Left lung (tissue), 10 donors: Measurements from ENCODE around the gene DNAH8. TPM values are rescaled to one million over a fixed set of nuclear protein-coding genes. Genes with fewer than 3 reads are reported as not detected.

Source experiments
- ATAC-seq: fragments of 200-7000 bp; cut with Tn5 transposase; one replicate; pipeline ENCODE4 v1.9.1; 2020; ENCODE audit warnings: moderate library complexity
- DNase-seq, 4 donors: peaks; one replicate each; pipeline ENCODE4 v3.0.0-alpha.2; 2013 to 2020
- H3K27ac ChIP-seq, 2 donors: fragments of 200-600 bp; sonication (generic) in 1 of 2; one replicate each; pipeline versions ENCODE4 v1.5.0 to v1.8.0; 2020 to 2021
- H3K27me3 ChIP-seq, 2 donors: fragments of 200-600 bp; sonication (generic) in 1 of 2; one replicate each; pipeline versions ENCODE4 v1.5.0 to v1.8.0; 2020 to 2021
- H3K36me3 ChIP-seq, 2 donors: fragments of 200-600 bp; sonication (generic) in 1 of 2; one replicate each; pipeline versions ENCODE4 v1.5.0 to v1.8.0; 2020 to 2021
- H3K4me1 ChIP-seq, 2 donors: fragments of 200-600 bp; one replicate each; pipeline ENCODE4 v1.8.0; 2021
- H3K4me3 ChIP-seq, 2 donors: fragments of 200-600 bp; sonication (generic) in 1 of 2; one replicate each; pipeline versions ENCODE4 v1.5.0 to v1.8.0; 2020 to 2021; ENCODE audit warnings: mild to moderate bottlenecking in 1 of 2
- H3K9me3 ChIP-seq, 2 donors: fragments of 200-600 bp; sonication (generic) in 1 of 2; one replicate each; pipeline versions ENCODE4 v1.5.0 to v1.8.0; 2020 to 2021
- intact Hi-C, 2 donors: fragments of 100-400 bp; cut with DNase I; formaldehyde crosslinking; loops; one replicate each; pipeline versions ENCODE4 v1.11.2 to v1.14.2; 2022
- polyA plus RNA-seq, 6 donors: library from polyadenylated mRNA; unstranded; fragments of 120-200 nt; gene quantifications; one replicate each; pipeline ENCODE4 v1.2.1, GENCODE V29; 2013; ENCODE audit not compliant: insufficient read length in 6 of 6
- total RNA-seq, 2 donors: library from RNA; stranded (reverse); fragmentation: NEBNext Ultra II Directional; extraction: Animal tissue kit (Norgen Biotek cat#: 25700); gene quantifications; one replicate each; pipeline ENCODE4 v1.2.1, GENCODE V29; 2021
- TF ChIP-seq, protein P1 (sequence below), 2 donors: fragments of 200-600 bp; sonication (generic) in 1 of 2; IDR thresholded peaks; one replicate each; pipeline versions ENCODE4 v1.5.0 to v1.8.0; 2021; ENCODE audit warnings: antibody characterized with exemption in 2 of 2
- donor health status: DM: no; HTN: yes; CAD: no.
- donor health status: DM: no; HTN: no; CAD: no.

DNAH8 gene
- total and polyA plus RNA-seq, 8 donors = 0.03 to 0.34 (median 0.08) TPM

- Histone ChIP-seq H3K36me3 (no peaks in the 10 kb centered on the region), H3K9me3 (no peaks in the 10 kb centered on the region), H3K4me1 (no peaks in the 10 kb centered on the region), H3K27ac (no peak overlapping the region), H3K4me3 (no peak overlapping the region), H3K27me3 (no peaks in the 10 kb centered on the region)
- ATAC-seq (no peak), DNase-seq (no peak)
- TF ChIP-seq, protein P1, sequence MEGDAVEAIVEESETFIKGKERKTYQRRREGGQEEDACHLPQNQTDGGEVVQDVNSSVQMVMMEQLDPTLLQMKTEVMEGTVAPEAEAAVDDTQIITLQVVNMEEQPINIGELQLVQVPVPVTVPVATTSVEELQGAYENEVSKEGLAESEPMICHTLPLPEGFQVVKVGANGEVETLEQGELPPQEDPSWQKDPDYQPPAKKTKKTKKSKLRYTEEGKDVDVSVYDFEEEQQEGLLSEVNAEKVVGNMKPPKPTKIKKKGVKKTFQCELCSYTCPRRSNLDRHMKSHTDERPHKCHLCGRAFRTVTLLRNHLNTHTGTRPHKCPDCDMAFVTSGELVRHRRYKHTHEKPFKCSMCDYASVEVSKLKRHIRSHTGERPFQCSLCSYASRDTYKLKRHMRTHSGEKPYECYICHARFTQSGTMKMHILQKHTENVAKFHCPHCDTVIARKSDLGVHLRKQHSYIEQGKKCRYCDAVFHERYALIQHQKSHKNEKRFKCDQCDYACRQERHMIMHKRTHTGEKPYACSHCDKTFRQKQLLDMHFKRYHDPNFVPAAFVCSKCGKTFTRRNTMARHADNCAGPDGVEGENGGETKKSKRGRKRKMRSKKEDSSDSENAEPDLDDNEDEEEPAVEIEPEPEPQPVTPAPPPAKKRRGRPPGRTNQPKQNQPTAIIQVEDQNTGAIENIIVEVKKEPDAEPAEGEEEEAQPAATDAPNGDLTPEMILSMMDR (IDR thresholded peaks at IDR 0.05) = no peak
- intact Hi-C loops = no loop called here
Measured at GRCh38 chr6:39075807-39076622, 360.9 kb downstream of the DNAH8 start.

GRCh38 chr6:39076623-39077535 is 361.8 kb downstream of the DNAH8 start:
- ATAC-seq = no peak
- Histone ChIP-seq H3K4me1 (no peaks in the 10 kb centered on the region), H3K9me3 (no peaks in the 10 kb centered on the region), H3K4me3 (no peak overlapping the region), H3K27ac (no peak overlapping the region), H3K36me3 (no peaks in the 10 kb centered on the region), H3K27me3 (no peaks in the 10 kb centered on the region)
- TF ChIP-seq, protein P1 (IDR thresholded peaks at IDR 0.05) = no peak
- no peak for DNase-seq
- intact Hi-C loops = no loop called here

- no peaks in the 10 kb centered on the region for H3K4me1 ChIP-seq
- no peaks in the 10 kb centered on the region for H3K9me3 ChIP-seq
- DNase-seq (no peak), ATAC-seq (no peak)
- intact Hi-C loops = no loop called here
- TF ChIP-seq, protein P1 (IDR thresholded peaks at IDR 0.05) = no peak
- no peaks in the 10 kb centered on the region for H3K36me3 ChIP-seq
- H3K27me3 ChIP-seq = no peaks in the 10 kb centered on the region
- H3K27ac ChIP-seq = no peak overlapping the region
- no peak overlapping the region for H3K4me3 ChIP-seq
Measured at GRCh38 chr6:39077882-39078594, 362.9 kb downstream of the DNAH8 start.

GRCh38 chr6:39078695-39079094 is 363.6 kb downstream of the DNAH8 start:
- no peak for DNase-seq

More at GRCh38 chr6:39078695-39079094, 363.6 kb downstream of the DNAH8 start:
- no peak overlapping the region for H3K27ac ChIP-seq
- TF ChIP-seq, protein P1 (IDR thresholded peaks at IDR 0.05) = no peak
- no peaks in the 10 kb centered on the region for H3K4me1 ChIP-seq
- no peaks in the 10 kb centered on the region for H3K36me3 ChIP-seq
- no peak overlapping the region for H3K4me3 ChIP-seq
- no peaks in the 10 kb centered on the region for H3K9me3 ChIP-seq
- intact Hi-C loops = no loop called here
- ATAC-seq = no peak
- H3K27me3 ChIP-seq = no peaks in the 10 kb centered on the region
